ENCODE data around the gene ATP2A2.

DNA sequence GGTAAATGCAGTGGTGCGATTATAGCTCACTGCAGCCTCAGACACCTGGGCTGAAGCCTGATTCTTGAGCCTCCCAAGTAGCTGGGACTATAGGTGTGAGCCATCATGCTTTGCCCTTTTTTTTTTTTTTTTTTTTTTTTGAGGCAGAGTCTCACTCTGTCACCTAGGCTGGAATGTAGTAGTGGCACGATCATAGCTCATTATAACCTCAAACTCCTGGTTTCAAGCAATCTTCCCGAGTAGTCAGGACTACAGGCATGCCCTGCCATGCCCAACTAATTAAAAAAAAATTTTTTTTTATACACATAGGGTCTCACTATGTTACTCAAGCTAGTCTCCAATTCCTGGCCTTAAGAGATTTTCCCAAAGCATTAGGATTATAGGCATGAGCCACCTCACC lies 6.9 kb downstream of the ATP2A2 start:
- TF ChIP-seq CTCF (IDR thresholded peaks at IDR 0.05) = no peak
- TF ChIP-seq POLR2A (IDR thresholded peaks at IDR 0.05) = no peak
